GM19099 (cell line): ENCODE measurements around the gene GPR108.

Experiments
- POLR2A ChIP-seq: IDR thresholded peaks from 3 replicates; pipeline ENCODE4 v1.6.1; 2011; ENCODE audit warnings: low read depth; ENCODE audit not compliant: insufficient read length; ENCODE audit errors: extremely low read depth

GPR108 gene

GRCh38 chr19:6765738-6766356 lies 28.5 kb upstream of the GPR108 start:
- no peak for TF ChIP-seq POLR2A

- TF ChIP-seq POLR2A, result no peak
Measured at GRCh38 chr19:6761053-6761676, 23.8 kb upstream of the GPR108 start.

- TF ChIP-seq POLR2A, result no peak
Measured at GRCh38 chr19:6760606-6761005, 23.2 kb upstream of the GPR108 start.

GRCh38 chr19:6754653-6755463 lies 17.5 kb upstream of the GPR108 start:
- no peak for TF ChIP-seq POLR2A

- TF ChIP-seq POLR2A, result no peak
Measured at GRCh38 chr19:6754136-6754535, 16.8 kb upstream of the GPR108 start.

GRCh38 chr19:6753178-6754031 lies 16.0 kb upstream of the GPR108 start:
- peak; percentile 43 for TF ChIP-seq POLR2A

GRCh38 chr19:6752256-6753177 lies 15.1 kb upstream of the GPR108 start:
- TF ChIP-seq POLR2A, result no peak

- no peak for TF ChIP-seq POLR2A
Measured at GRCh38 chr19:6751189-6751588, 13.8 kb upstream of the GPR108 start.

- no peak for TF ChIP-seq POLR2A
Measured at GRCh38 chr19:6750062-6750461, 12.7 kb upstream of the GPR108 start.

- no peak for TF ChIP-seq POLR2A
Measured at GRCh38 chr19:6745965-6746364, 8.6 kb upstream of the GPR108 start.

- TF ChIP-seq POLR2A, result no peak
Measured at GRCh38 chr19:6744381-6745301, 7.3 kb upstream of the GPR108 start.

- TF ChIP-seq POLR2A, result no peak
Measured at GRCh38 chr19:6743714-6744380, 6.5 kb upstream of the GPR108 start.
